ENCODE measurements around the gene FNDC3A. TPM values are rescaled to one million over a fixed set of nuclear protein-coding genes. Genes with fewer than 3 reads are reported as not detected.

FNDC3A gene
- total RNA-seq, 4 donors from 2014 or later = 31.3 to 129 (median 69.9) TPM

- Histone ChIP-seq H3K27ac (peak overlapping the region; percentile 69 to 88), H3K4me3 (no peak overlapping the region), H3K4me1 (peaks cover 0 to 13% of the 10 kb centered on the region in 2 donors), H3K27me3 (no peaks in the 10 kb centered on the region), H3K36me3 (no peaks in the 10 kb centered on the region), H3K9me3 (no peaks in the 10 kb centered on the region)
- DNase-seq = no peak
- TF ChIP-seq POLR2A (IDR thresholded peaks at IDR 0.05) (no peak), CTCF (IDR thresholded peaks at IDR 0.05) (no peak)
- intact Hi-C loops (cut with DNase I; ENCODE audit: low total_unique reads) = no loop called here
These were observed 121.7 kb downstream of the FNDC3A start for GRCh38 chr13:49097374-49097773.

DNA sequence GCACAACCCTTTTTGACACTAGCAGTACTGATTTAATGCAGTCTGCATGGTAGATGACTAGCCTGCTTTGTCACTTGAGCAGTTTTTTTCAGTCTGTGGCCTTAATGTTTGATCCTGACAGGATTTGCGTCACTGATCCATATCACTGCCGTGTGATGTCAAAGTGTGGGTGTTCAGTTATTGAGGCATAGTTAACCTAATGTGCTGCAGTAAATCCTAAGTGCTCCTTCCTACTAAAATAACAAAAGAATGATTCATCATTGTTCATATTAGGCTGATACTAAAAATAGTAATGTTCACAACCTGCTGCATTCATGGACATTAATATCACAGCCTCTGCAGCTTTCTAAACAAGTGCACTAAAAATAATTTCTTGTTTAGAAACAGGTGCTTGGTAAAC is 122.5 kb downstream of the FNDC3A start:
- intact Hi-C loops (cut with DNase I; ENCODE audit: low total_unique reads) = no loop called here
- peaks cover 0 to 13% of the 10 kb centered on the region in 2 donors for H3K4me1 ChIP-seq
- TF ChIP-seq POLR2A (IDR thresholded peaks at IDR 0.05) (no peak), CTCF (IDR thresholded peaks at IDR 0.05) (no peak)
- no peaks in the 10 kb centered on the region for H3K9me3 ChIP-seq
- no peaks in the 10 kb centered on the region for H3K27me3 ChIP-seq
- no peak overlapping the region for H3K4me3 ChIP-seq
- DNase-seq = peak; percentile 46 to 71
- H3K36me3 ChIP-seq = no peaks in the 10 kb centered on the region
- peak overlapping the region; percentile 69 to 88 for H3K27ac ChIP-seq

- intact Hi-C loops (cut with DNase I; ENCODE audit: low total_unique reads) = no loop called here
These were observed 123.2 kb downstream of the FNDC3A start for GRCh38 chr13:49098771-49099512.

DNA sequence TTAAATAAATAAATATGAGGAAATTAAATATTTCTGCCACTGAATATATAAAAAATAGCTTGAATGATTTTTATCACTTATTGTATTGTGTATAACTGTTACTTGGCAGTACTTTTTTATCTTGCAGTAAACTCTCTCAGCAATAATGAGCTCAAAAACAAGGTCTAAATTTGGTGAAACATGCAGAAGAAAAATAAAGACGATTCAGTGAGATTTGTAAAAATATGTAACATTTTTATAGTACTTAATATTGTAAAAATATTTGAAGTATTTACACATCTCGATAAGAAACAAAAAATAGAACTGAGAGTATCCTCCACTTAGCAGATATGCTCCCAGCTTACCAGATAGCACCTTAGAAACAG is 123.8 kb downstream of the FNDC3A start:
- intact Hi-C loops (cut with DNase I; ENCODE audit: low total_unique reads) = no loop called here
- H3K9me3 ChIP-seq = no peaks in the 10 kb centered on the region
- peaks cover 0 to 13% of the 10 kb centered on the region in 2 donors for H3K4me1 ChIP-seq
- no peak for DNase-seq
- no peak overlapping the region for H3K4me3 ChIP-seq
- H3K36me3 ChIP-seq = no peaks in the 10 kb centered on the region
- peak overlapping the region; percentile 61 to 88 for H3K27ac ChIP-seq
- TF ChIP-seq CTCF (IDR thresholded peaks at IDR 0.05) (no peak), POLR2A (IDR thresholded peaks at IDR 0.05) (no peak)
- no peaks in the 10 kb centered on the region for H3K27me3 ChIP-seq

More at GRCh38 chr13:49098771-49099512, 123.2 kb downstream of the FNDC3A start:
- H3K4me1 ChIP-seq = peaks cover 0 to 13% of the 10 kb centered on the region in 2 donors
- no peaks in the 10 kb centered on the region for H3K9me3 ChIP-seq
- H3K27me3 ChIP-seq = no peaks in the 10 kb centered on the region
- TF ChIP-seq CTCF (IDR thresholded peaks at IDR 0.05) (peak in 2 of 4 experiments; percentile 5 to 18), POLR2A (IDR thresholded peaks at IDR 0.05) (no peak)
- H3K4me3 ChIP-seq = no peak overlapping the region
- peak overlapping the region; percentile 61 to 88 for H3K27ac ChIP-seq
- no peaks in the 10 kb centered on the region for H3K36me3 ChIP-seq
- no peak for DNase-seq

DNA sequence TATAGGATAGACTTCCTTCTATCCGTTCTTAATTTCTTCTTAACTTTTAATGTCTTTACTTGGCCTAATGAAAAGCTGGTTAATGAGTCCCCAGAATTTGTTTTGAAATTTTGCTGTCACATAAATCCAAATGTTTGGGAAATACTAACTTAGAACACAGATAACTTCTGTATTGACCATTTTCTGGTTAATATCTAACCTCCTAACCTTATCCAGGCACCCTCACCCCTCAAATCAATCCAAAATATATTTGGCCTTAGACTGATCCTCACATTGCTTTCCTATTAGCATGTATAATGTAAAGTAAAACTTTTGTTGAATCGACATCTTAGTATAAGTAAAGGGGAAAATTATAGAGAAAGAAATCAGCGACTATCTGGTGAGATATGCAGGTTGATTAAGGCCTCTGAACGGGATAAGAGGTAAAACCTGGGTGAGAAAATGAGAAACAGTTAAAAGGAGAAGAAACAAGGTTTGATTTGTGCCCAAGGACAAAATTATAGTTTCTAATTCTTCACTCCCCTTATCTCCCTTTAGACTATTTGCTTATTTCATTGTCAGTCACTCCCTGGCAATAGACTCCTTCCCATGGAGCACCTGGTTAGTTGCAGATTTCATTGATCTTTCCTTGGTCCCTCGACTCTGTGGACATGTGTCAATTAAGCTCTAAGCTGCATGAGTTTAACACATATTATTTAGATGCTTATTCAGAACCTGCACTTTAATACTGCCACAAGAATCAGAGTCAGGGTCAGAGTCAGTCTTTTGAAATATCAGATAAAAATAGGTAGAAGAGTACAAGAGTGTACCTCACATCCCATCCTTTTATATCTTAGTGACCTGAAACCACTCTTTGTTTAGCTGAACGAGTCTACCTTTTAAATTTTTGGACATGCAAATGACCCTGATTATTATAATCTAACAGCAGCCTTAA is 125.2 kb downstream of the FNDC3A start:
- Histone ChIP-seq H3K9me3 (no peaks in the 10 kb centered on the region), H3K27me3 (no peaks in the 10 kb centered on the region), H3K4me1 (peaks cover 0 to 13% of the 10 kb centered on the region in 2 donors), H3K4me3 (no peak overlapping the region), H3K36me3 (no peaks in the 10 kb centered on the region), H3K27ac (no peak overlapping the region)
- TF ChIP-seq CTCF (IDR thresholded peaks at IDR 0.05) = no peak
- no peak for TF ChIP-seq POLR2A (IDR thresholded peaks at IDR 0.05)
- intact Hi-C loops (cut with DNase I; ENCODE audit: low total_unique reads) = no loop called here
- no peak for DNase-seq
